C4-2B (cell line): ENCODE results near the gene GSX1.

Experiments
- H3K27ac ChIP-seq: fragments of 450-650 bp; 2 replicates; pipeline ENCODE4 v1.5.1; 2017
- CTCF ChIP-seq: fragments of 450-650 bp; conservative IDR thresholded peaks from 2 replicates; pipeline ENCODE4 v1.5.1; 2017; ENCODE audit warnings: mild to moderate bottlenecking
- ZFX ChIP-seq: fragments of 450-650 bp; IDR thresholded peaks from 2 replicates; pipeline ENCODE4 v1.6.1; 2017

The GSX1 gene

DNA sequence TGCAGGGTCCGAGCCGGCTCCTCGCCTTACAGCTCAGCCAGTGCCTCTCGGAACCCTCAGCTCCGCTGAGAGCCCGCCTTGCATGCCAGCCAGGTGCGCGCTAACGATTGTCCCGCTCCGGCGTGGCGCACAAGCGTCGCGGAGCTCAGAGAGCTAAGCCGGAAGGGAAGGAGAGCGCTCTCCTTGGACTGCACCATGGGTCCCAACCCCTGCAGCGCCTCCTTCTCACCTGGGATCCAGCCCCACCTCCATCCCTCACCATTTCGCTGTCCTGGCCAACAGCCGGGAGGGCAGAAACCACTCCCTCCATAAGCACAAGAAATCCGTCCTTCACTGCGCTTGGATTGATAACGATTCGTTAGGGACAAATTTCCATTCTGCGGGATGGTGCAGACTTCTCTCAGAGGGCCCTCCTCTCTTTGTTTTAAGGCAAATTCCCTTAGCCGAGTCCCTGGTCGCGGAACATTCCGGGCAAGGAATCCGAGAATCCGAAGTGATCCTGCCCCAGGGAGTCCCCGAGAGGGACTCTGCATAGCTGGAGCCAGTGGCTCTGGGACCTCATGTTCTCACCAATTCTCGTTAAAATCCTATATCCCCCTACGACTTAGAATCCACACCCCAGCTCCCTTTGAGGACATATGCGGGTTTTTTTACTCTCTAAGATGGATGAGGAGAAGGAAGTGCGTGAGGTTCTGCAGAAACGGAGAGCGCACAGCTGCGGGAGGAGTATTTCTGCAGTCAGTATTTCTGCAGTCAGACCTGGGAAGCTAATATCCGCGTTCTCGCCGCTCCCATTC, 2.8 kb downstream of the GSX1 start:
- H3K27ac ChIP-seq, result no peak overlapping the region
- no peak for TF ChIP-seq ZFX
- no peak for TF ChIP-seq CTCF

GRCh38 chr13:27795718-27796019, 3.4 kb downstream of the GSX1 start:
- TF ChIP-seq ZFX (no peak), CTCF (no peak)
- no peak overlapping the region for H3K27ac ChIP-seq

DNA sequence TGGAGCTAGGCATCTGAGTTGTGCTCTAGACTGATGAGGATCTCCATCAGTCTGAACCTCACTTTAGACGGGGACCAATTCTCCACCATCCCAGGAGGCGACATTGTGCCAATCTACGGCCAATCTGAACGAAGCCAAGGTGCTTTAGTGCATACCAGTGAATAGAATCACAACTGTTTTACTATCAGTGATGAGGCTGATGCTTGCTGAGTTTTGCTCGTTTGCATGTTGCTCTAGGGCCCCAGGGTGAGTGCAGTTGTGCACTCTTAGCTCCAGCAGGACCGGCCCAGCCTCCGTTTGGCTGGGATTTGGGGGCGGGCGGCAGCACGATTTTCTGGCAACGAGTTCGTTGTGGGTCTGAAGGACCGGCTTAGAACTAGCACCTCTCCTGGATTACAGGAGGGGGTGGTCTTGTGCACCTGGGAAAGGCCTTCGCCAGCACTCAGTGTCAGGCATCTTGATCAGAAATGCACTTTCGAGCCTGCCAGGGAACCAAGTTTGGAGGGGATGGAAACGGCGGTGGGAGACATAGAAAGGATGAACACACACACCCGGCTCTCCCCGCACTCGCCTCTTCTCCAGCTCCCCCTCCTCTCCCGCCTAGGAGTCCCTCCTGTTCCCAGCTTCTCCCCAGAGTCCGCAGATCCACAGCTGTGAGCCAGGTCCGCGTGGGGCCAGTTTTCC, 4.4 kb downstream of the GSX1 start:
- H3K27ac ChIP-seq, result no peak overlapping the region
- TF ChIP-seq CTCF, result no peak
- no peak for TF ChIP-seq ZFX

GRCh38 chr13:27797228-27797624, 4.9 kb downstream of the GSX1 start:
- no peak overlapping the region for H3K27ac ChIP-seq
- TF ChIP-seq CTCF (no peak; the same call in 1 of the 2 replicates), ZFX (no peak)

DNA sequence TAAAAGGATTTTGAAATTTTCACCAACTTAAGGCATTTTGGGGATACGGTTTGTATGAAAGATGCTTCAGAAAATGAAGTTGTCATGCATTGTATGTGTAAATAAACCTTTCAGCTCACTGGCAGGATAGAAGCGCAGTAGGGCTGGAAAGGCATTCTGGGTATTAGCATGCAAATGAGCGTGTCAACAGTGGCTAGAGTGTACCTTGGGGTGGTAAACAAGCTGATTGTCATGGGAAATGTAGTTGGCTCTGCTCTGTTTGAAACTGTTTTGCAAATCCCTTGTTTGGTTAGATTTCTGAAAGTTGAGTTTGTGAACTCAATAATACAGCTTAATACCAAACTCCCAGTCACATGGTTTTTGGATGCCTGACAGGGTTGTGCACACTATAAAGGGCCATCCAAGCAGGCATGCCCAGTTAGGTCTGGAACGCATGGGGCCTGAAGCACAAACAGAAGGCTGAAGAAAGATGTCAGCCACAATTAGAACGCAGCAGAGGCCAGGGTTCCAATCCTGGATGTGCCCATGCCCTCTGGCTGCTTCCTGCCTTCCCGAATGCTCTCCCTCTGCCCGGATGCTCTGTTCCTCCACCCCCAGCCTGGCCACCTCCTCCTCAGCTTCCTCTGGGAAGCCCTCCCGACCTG, 14.6 kb downstream of the GSX1 start:
- TF ChIP-seq CTCF (no peak), ZFX (no peak)
- H3K27ac ChIP-seq, result no peak overlapping the region

DNA sequence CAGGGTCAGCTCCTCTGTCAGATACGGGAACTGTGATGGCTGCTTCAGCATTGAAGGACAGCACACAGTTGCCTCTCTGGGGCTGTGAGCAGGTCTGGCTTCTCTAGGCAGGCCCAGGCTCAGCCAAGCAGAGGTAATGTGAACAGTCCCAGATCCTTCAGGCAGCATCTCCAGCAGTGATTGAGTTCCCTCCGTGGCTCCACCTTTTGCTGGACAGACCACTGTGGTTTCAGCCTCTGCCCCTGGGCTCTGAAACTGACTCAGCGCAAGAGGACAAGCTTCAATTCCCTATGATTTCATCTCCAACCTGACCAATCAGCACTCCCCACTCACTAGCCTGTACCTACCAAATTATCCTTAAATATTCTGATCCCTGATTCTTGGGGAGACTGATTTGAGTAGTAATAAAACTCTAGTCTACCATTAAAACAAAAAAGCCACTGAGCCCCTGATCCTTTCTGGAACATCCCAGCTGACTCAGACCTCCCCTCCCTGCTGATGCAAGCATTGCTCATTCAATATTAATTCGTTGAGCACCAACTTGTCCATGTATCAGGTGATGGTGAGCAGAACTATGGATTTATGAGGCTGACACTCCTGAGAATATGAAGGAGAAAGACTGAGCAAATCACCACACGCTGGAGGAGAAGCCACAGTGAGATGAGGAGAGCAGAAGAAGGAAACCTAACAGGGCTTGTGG, 16.7 kb downstream of the GSX1 start:
- no peak overlapping the region for H3K27ac ChIP-seq
- no peak for TF ChIP-seq CTCF
- no peak for TF ChIP-seq ZFX
